ENCODE measurements around the gene GCHFR. TPM values are rescaled to one million over a fixed set of nuclear protein-coding genes. Genes with fewer than 3 reads are reported as not detected.

GCHFR gene
- total and polyA plus RNA-seq, 2 donors from 2014 or later: 15.4 to 145 TPM

- no peak for TF ChIP-seq CTCF (IDR thresholded peaks at IDR 0.05; ENCODE audit: borderline replicate concordance, extremely low read depth, insufficient read depth)
- FAIRE-seq (no peak), DNase-seq (peak in 3 of 5 donors; percentile 15 to 33 (median 29))
- no peaks in the 10 kb centered on the region for H3K27me3 ChIP-seq (ENCODE audit: control insufficient read depth, insufficient read depth, low read length)
- no peak overlapping the region for H3K4me3 ChIP-seq (ENCODE audit: low read length in 3 of 3)
- no peak overlapping the region for H3K9ac ChIP-seq (ENCODE audit: low read length in 3 of 3)
- H3K4me1 ChIP-seq (ENCODE audit: control insufficient read depth in 2 of 3, insufficient read depth in 2 of 3, low read depth in 1 of 3, low read length in 3 of 3): peaks cover 0 to 3% (median 0%) of the 10 kb centered on the region in 3 donors
- H3K9me3 ChIP-seq (ENCODE audit: control insufficient read depth in 2 of 3, insufficient read depth in 1 of 3, low read length in 3 of 3): no peaks in the 10 kb centered on the region
- intact Hi-C loops (cut with DNase I): no loop called here
- peaks cover 0 to 4% (median 0%) of the 10 kb centered on the region in 3 donors for H3K36me3 ChIP-seq (ENCODE audit: control insufficient read depth in 2 of 3, insufficient read depth in 3 of 3, low read length in 3 of 3)
- no peak overlapping the region for H3K27ac ChIP-seq (ENCODE audit: low read depth in 2 of 2, low read length in 2 of 2)
Observed at GRCh38 chr15:40756938-40757337, 6.9 kb upstream of the GCHFR start.

GRCh38 chr15:40759961-40760360 lies 3.9 kb upstream of the GCHFR start:
- H3K27ac ChIP-seq (ENCODE audit: low read depth in 2 of 2, low read length in 2 of 2): no peak overlapping the region
- no peak for TF ChIP-seq CTCF (IDR thresholded peaks at IDR 0.05; ENCODE audit: borderline replicate concordance, extremely low read depth, insufficient read depth)
- no peak overlapping the region for H3K9ac ChIP-seq (ENCODE audit: low read length in 3 of 3)
- FAIRE-seq: no peak
- peaks cover 0 to 10% (median under 1%) of the 10 kb centered on the region in 3 donors for H3K4me1 ChIP-seq (ENCODE audit: control insufficient read depth in 2 of 3, insufficient read depth in 2 of 3, low read depth in 1 of 3, low read length in 3 of 3)
- no peak overlapping the region for H3K4me3 ChIP-seq (ENCODE audit: low read length in 3 of 3)
- H3K27me3 ChIP-seq (ENCODE audit: control insufficient read depth, insufficient read depth, low read length): no peaks in the 10 kb centered on the region
- H3K9me3 ChIP-seq (ENCODE audit: control insufficient read depth in 2 of 3, insufficient read depth in 1 of 3, low read length in 3 of 3): no peaks in the 10 kb centered on the region
- no peaks in the 10 kb centered on the region for H3K36me3 ChIP-seq (ENCODE audit: control insufficient read depth in 2 of 3, insufficient read depth in 3 of 3, low read length in 3 of 3)
- peak in 1 of 5 donors; percentile 6 for DNase-seq
- intact Hi-C loops (cut with DNase I): no loop called here

GRCh38 chr15:40762919-40763800 lies 708 bp upstream of the GCHFR start:
- FAIRE-seq (no peak), DNase-seq (peak; percentile 83 to 92 (median 89))
- Histone ChIP-seq H3K9me3 (ENCODE audit: control insufficient read depth in 2 of 3, insufficient read depth in 1 of 3, low read length in 3 of 3) (no peaks in the 10 kb centered on the region), H3K36me3 (ENCODE audit: control insufficient read depth in 2 of 3, insufficient read depth in 3 of 3, low read length in 3 of 3) (no peaks in the 10 kb centered on the region), H3K27ac (ENCODE audit: low read depth in 2 of 2, low read length in 2 of 2) (peak overlapping the region; percentile 56 to 86), H3K27me3 (ENCODE audit: control insufficient read depth, insufficient read depth, low read length) (no peaks in the 10 kb centered on the region), H3K4me1 (ENCODE audit: control insufficient read depth in 2 of 3, insufficient read depth in 2 of 3, low read depth in 1 of 3, low read length in 3 of 3) (peaks cover 0 to 12% (median 7%) of the 10 kb centered on the region in 3 donors), H3K9ac (ENCODE audit: low read length in 3 of 3) (peak overlapping the region in 1 of 3 donors; percentile 51), H3K4me3 (ENCODE audit: low read length in 3 of 3) (peak overlapping the region; percentile 4 to 64 (median 55))
- intact Hi-C loops (cut with DNase I): no loop called here
- no peak for TF ChIP-seq CTCF (IDR thresholded peaks at IDR 0.05; ENCODE audit: borderline replicate concordance, extremely low read depth, insufficient read depth)

Data from kidney (tissue), 14 donors.